ENCODE results near the gene DNAH17. TPM values are rescaled to one million over a fixed set of nuclear protein-coding genes. Genes with fewer than 3 reads are reported as not detected.
A peak's percentile ranks its signal among the peaks of the same experiment; 100 is the strongest.

The DNAH17 gene
- total and polyA plus RNA-seq, 2 of the 13 experiments (the other 11 are each of a cell fraction or from before 2014, with no cell fraction given), result 0.86 to 1.6 TPM

GRCh38 chr17:78422872-78423588 lies 154.2 kb downstream of the DNAH17 start:
- Histone ChIP-seq H3K9ac (ENCODE audit: insufficient read depth, low read depth, low read length) (no peak overlapping the region), H3K4me3 (replicated peaks in 1 of 3; ENCODE audit: insufficient read depth in 1 of 3, low read depth in 2 of 3, low read length in 3 of 3) (no peak overlapping the region), H3K27ac (ENCODE audit: extremely low read length, insufficient read depth, low read length) (no peak overlapping the region), H3K4me1 (ENCODE audit: insufficient read depth, low read length) (peaks cover 29% of the 10 kb centered on the region), H3K27me3 (ENCODE audit: control insufficient read depth in 1 of 2, insufficient read depth in 2 of 2, low read length in 2 of 2) (no peaks in the 10 kb centered on the region), H4K20me1 (ENCODE audit: insufficient read depth, low read length) (peaks cover 26% of the 10 kb centered on the region), H3K79me2 (ENCODE audit: insufficient read depth, low read length) (no peaks in the 10 kb centered on the region), H3K36me3 (replicated peaks in 1 of 2; ENCODE audit: control insufficient read depth in 1 of 2, insufficient read depth in 2 of 2, low read length in 2 of 2) (peaks cover 30 to 59% of the 10 kb centered on the region in 2 experiments), H3K9me3 (ENCODE audit: low read length) (no peaks in the 10 kb centered on the region), H2AFZ (ENCODE audit: low read length) (no peak overlapping the region), H3K4me2 (ENCODE audit: low read depth, low read length) (no peak overlapping the region)
- ATAC-seq (no peak), FAIRE-seq (no peak), DNase-seq (ENCODE audit: low spot score) (no peak)
- CTCF ChIA-PET (ENCODE audit: low intra/inter-chr PET ratio, low total read pairs), result interaction anchor here (1.0 to 2.7 kb wide), 4 partner anchors 44 to 172 kb away, joined by 5 to 59 read pairs (median 18); partner anchors contain the start of gene SOCS3
- intact Hi-C loops (cut with micrococcal nuclease; ENCODE audit: unreplicated experiment) (loop anchor here (1.0 to 5.0 kb wide), 3 partner anchors 46 to 171 kb away; partner anchors contain the start of gene PGS1), in situ Hi-C loops (cut with HindIII; ENCODE audit: extremely low pct_ligation_motif_present, low pct_unique_long_range_greater_than_20kb) (loop anchor here (5.0 kb wide), 2 partner anchors 61 to 131 kb away; partner anchors contain the start of gene SOCS3)
- TF ChIP-seq CEBPB (IDR thresholded peaks at IDR 0.05; ENCODE audit: borderline replicate concordance, low read depth, low read length) (peak; percentile 49; the same call in 1 of the 2 replicates), ZSCAN5A (CRISPR knock-in tag; IDR thresholded peaks at IDR 0.05; ENCODE audit: borderline replicate concordance) (no peak)
- TF ChIP-seq, protein P1, sequence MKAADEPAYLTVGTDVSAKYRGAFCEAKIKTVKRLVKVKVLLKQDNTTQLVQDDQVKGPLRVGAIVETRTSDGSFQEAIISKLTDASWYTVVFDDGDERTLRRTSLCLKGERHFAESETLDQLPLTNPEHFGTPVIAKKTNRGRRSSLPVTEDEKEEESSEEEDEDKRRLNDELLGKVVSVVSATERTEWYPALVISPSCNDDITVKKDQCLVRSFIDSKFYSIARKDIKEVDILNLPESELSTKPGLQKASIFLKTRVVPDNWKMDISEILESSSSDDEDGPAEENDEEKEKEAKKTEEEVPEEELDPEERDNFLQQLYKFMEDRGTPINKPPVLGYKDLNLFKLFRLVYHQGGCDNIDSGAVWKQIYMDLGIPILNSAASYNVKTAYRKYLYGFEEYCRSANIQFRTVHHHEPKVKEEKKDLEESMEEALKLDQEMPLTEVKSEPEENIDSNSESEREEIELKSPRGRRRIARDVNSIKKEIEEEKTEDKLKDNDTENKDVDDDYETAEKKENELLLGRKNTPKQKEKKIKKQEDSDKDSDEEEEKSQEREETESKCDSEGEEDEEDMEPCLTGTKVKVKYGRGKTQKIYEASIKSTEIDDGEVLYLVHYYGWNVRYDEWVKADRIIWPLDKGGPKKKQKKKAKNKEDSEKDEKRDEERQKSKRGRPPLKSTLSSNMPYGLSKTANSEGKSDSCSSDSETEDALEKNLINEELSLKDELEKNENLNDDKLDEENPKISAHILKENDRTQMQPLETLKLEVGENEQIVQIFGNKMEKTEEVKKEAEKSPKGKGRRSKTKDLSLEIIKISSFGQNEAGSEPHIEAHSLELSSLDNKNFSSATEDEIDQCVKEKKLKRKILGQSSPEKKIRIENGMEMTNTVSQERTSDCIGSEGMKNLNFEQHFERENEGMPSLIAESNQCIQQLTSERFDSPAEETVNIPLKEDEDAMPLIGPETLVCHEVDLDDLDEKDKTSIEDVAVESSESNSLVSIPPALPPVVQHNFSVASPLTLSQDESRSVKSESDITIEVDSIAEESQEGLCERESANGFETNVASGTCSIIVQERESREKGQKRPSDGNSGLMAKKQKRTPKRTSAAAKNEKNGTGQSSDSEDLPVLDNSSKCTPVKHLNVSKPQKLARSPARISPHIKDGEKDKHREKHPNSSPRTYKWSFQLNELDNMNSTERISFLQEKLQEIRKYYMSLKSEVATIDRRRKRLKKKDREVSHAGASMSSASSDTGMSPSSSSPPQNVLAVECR (CRISPR knock-in tag; IDR thresholded peaks at IDR 0.05; ENCODE audit: borderline replicate concordance), result peak; percentile 23; the same call in 1 of the 2 replicates
- WGBS (ENCODE audit: low lambda C conversion rate), result 91% methylated on average over 20 of the region's 20 CpGs
- BruUV-seq (replicated peaks), result no TSS peak
- POLR2A ChIA-PET, result interaction anchor here (1.5 to 2.2 kb wide), 5 partner anchors 41 to 160 kb away, joined by 4 to 40 read pairs (median 6); partner anchors contain the start of gene SOCS3

All from HepG2 (cell line).